ENCODE data around the gene GREB1L. TPM values are rescaled to one million over a fixed set of nuclear protein-coding genes. Genes with fewer than 3 reads are reported as not detected.

The GREB1L gene
- total and polyA plus RNA-seq, 10 of the 15 experiments (the other 5 are each of a cell fraction or from before 2014, with no cell fraction given): under 0.01 to 0.11 (median 0.03) TPM; not detected in 1

DNA sequence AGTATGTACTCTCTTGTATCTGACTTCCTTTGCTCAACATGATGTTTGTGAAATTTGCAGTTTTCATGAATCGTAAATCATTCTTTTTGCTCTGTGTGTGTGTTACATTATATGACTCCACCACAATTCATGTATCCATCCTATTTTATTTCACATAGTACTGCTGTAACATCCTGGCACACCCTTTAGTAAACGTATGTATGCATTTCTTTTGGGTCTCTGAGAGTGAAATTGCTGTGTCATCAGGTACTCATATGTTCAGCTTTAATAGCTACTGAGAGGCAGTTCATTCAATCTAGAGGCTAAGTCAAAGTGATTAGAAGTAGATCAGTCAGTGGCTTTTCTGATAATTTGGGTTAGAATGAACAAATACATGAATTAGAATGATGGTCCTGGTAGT lies 239.7 kb downstream of the GREB1L start:
- Histone ChIP-seq H2AFZ (ENCODE audit: control insufficient read depth, low read depth, low read length) (no peak overlapping the region), H3K4me2 (ENCODE audit: control insufficient read depth, insufficient read depth) (no peak overlapping the region), H3K36me3 (ENCODE audit: control insufficient read depth in 2 of 2, insufficient read depth in 2 of 2, low read length in 1 of 2) (no peaks in the 10 kb centered on the region), H3K4me1 (ENCODE audit: control insufficient read depth, insufficient read depth, low read length) (no peaks in the 10 kb centered on the region), H3K4me3 (no peak overlapping the region), H3K9me3 (replicated peaks; ENCODE audit: control insufficient read depth, insufficient read depth, low read length) (no peaks in the 10 kb centered on the region), H3K79me2 (ENCODE audit: control insufficient read depth, insufficient read depth, low read length) (no peaks in the 10 kb centered on the region), H3K27ac (ENCODE audit: control insufficient read depth, insufficient read depth) (no peak overlapping the region), H3K9ac (ENCODE audit: control insufficient read depth, insufficient read depth, low read length) (no peak overlapping the region), H3K27me3 (replicated peaks in 1 of 2; ENCODE audit: control insufficient read depth in 2 of 2, insufficient read depth in 2 of 2, low read length in 1 of 2) (no peaks in the 10 kb centered on the region), H4K20me1 (ENCODE audit: control insufficient read depth, insufficient read depth) (no peaks in the 10 kb centered on the region)
- POLR2A ChIA-PET: interaction anchor here (0.6 kb wide), 1 partner anchor 360 kb away, joined by 3 read pairs; no protein-coding TSS in a partner anchor
- RAD21 ChIA-PET (ENCODE audit: unreplicated experiment): no interaction called here
- FAIRE-seq (no peak), ATAC-seq (no peak), DNase-seq (ENCODE audit: low read depth, low spot score) (no peak)
- SMC1A ChIA-PET (ENCODE audit: uncharacterized antibody, unreplicated experiment): no interaction called here
- in situ Hi-C loops (cut with MboI) (no loop called here), intact Hi-C loops (cut with micrococcal nuclease; ENCODE audit: unreplicated experiment) (loop anchor here (10.0 kb wide), 2 partner anchors 53 to 287 kb away; no protein-coding TSS in a partner anchor)
- BruUV-seq (replicated peaks): no TSS peak
- TF ChIP-seq CREM (IDR thresholded peaks at IDR 0.05; ENCODE audit: low read depth) (no peak), JUNB (IDR thresholded peaks at IDR 0.05) (no peak), SMARCA5 (IDR thresholded peaks at IDR 0.05) (no peak), TCF3 (IDR thresholded peaks at IDR 0.05; ENCODE audit: borderline replicate concordance, insufficient read depth, low read depth, low read length) (no peak), GABPA (IDR thresholded peaks at IDR 0.05; ENCODE audit: low read depth) (no peak), SREBF1 (IDR thresholded peaks at IDR 0.05; ENCODE audit: low read length) (no peak), BCLAF1 (IDR thresholded peaks at IDR 0.05) (no peak), MTA2 (IDR thresholded peaks at IDR 0.05; ENCODE audit: low read depth) (no peak), EED (IDR thresholded peaks at IDR 0.05; ENCODE audit: low read depth) (no peak), POLR2AphosphoS5 (IDR thresholded peaks at IDR 0.05; ENCODE audit: low read length) (no peak), ATF7 (IDR thresholded peaks at IDR 0.05; ENCODE audit: low read depth) (no peak), CEBPB (IDR thresholded peaks at IDR 0.05; ENCODE audit: borderline replicate concordance in 1 of 2, low read depth in 2 of 2, low read length in 2 of 2) (no peak)
- TF ChIP-seq, protein P1, sequence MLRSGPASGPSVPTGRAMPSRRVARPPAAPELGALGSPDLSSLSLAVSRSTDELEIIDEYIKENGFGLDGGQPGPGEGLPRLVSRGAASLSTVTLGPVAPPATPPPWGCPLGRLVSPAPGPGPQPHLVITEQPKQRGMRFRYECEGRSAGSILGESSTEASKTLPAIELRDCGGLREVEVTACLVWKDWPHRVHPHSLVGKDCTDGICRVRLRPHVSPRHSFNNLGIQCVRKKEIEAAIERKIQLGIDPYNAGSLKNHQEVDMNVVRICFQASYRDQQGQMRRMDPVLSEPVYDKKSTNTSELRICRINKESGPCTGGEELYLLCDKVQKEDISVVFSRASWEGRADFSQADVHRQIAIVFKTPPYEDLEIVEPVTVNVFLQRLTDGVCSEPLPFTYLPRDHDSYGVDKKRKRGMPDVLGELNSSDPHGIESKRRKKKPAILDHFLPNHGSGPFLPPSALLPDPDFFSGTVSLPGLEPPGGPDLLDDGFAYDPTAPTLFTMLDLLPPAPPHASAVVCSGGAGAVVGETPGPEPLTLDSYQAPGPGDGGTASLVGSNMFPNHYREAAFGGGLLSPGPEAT (IDR thresholded peaks at IDR 0.05; ENCODE audit: low read depth): no peak
- TF ChIP-seq, protein P2, sequence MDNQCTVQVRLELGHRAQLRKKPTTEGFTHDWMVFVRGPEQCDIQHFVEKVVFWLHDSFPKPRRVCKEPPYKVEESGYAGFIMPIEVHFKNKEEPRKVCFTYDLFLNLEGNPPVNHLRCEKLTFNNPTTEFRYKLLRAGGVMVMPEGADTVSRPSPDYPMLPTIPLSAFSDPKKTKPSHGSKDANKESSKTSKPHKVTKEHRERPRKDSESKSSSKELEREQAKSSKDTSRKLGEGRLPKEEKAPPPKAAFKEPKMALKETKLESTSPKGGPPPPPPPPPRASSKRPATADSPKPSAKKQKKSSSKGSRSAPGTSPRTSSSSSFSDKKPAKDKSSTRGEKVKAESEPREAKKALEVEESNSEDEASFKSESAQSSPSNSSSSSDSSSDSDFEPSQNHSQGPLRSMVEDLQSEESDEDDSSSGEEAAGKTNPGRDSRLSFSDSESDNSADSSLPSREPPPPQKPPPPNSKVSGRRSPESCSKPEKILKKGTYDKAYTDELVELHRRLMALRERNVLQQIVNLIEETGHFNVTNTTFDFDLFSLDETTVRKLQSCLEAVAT (IDR thresholded peaks at IDR 0.05): no peak
- TF ChIP-seq, protein P3, sequence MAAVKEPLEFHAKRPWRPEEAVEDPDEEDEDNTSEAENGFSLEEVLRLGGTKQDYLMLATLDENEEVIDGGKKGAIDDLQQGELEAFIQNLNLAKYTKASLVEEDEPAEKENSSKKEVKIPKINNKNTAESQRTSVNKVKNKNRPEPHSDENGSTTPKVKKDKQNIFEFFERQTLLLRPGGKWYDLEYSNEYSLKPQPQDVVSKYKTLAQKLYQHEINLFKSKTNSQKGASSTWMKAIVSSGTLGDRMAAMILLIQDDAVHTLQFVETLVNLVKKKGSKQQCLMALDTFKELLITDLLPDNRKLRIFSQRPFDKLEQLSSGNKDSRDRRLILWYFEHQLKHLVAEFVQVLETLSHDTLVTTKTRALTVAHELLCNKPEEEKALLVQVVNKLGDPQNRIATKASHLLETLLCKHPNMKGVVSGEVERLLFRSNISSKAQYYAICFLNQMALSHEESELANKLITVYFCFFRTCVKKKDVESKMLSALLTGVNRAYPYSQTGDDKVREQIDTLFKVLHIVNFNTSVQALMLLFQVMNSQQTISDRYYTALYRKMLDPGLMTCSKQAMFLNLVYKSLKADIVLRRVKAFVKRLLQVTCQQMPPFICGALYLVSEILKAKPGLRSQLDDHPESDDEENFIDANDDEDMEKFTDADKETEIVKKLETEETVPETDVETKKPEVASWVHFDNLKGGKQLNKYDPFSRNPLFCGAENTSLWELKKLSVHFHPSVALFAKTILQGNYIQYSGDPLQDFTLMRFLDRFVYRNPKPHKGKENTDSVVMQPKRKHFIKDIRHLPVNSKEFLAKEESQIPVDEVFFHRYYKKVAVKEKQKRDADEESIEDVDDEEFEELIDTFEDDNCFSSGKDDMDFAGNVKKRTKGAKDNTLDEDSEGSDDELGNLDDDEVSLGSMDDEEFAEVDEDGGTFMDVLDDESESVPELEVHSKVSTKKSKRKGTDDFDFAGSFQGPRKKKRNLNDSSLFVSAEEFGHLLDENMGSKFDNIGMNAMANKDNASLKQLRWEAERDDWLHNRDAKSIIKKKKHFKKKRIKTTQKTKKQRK (IDR thresholded peaks at IDR 0.05; ENCODE audit: low read depth, low read length): no peak
- CTCF ChIA-PET: interaction anchor here (1.4 kb wide), 1 partner anchor 9 kb away, joined by 4 read pairs; no protein-coding TSS in a partner anchor
- 34% methylated on average over 2 of the region's 2 CpGs for WGBS (ENCODE audit: insufficient coverage, insufficient replicate concordance, low lambda C conversion rate, missing lambda C conversion rate)

Measured in GM12878 (cell line).